NCI-H187 treated with DMSO at 0.1 percent for 48 hours (cell line): Measurements from ENCODE around the gene ARID5B.

Experiments
- DNase-seq: peaks from one replicate; lab custom pipeline; 2025; lab: John Stamatoyannopoulos, UW

The ARID5B gene

GRCh38 chr10:62053860-62054259 lies 152.4 kb downstream of the ARID5B start:
- DNase-seq = no peak

GRCh38 chr10:62054408-62054807 lies 152.9 kb downstream of the ARID5B start:
- DNase-seq = no peak

DNA sequence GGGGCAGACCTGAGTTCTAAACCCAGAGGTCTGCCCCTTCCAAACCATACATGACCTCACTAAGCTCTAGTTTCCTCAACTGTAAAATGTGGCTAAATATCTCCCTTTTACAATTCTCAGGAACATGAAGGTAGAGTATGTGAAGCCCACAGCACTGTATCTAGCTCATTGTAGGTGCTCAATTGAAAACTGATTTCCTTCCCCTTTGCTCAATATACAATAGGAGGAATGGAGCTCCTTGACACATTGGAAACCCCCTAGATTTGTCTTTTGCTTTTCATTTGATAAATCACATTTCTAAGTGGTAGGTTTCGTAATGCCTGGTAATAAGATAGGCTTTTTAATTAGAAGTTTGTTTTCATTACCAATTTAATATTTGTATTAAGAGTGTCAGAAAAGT lies 153.3 kb downstream of the ARID5B start:
- DNase-seq = no peak

- no peak for DNase-seq
Measured at GRCh38 chr10:62056219-62056618, 154.7 kb downstream of the ARID5B start.

DNA sequence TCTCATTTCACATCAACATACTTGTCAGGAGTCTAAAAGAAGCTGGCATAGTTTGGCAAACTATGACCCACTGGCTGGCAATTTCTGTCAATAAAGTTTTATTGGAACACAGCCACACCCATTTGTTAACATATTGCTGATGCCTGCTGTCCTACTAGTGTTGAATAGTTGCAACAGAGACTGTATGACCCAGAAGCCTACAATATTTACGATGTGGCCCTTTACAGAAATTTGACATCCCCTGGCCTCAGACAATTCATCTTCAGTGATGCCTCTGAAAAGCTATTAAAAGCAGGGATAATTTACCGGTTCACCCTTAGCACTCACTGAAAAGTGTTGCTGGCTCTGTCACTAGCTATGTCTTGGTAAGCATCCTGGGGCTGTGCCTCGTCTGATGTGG lies 155.2 kb downstream of the ARID5B start:
- DNase-seq = no peak

GRCh38 chr10:62057359-62057758 lies 155.9 kb downstream of the ARID5B start:
- no peak for DNase-seq

- no peak for DNase-seq
Measured at GRCh38 chr10:62057850-62058249, 156.4 kb downstream of the ARID5B start.

GRCh38 chr10:62058476-62058875 lies 157.0 kb downstream of the ARID5B start:
- DNase-seq = no peak

DNA sequence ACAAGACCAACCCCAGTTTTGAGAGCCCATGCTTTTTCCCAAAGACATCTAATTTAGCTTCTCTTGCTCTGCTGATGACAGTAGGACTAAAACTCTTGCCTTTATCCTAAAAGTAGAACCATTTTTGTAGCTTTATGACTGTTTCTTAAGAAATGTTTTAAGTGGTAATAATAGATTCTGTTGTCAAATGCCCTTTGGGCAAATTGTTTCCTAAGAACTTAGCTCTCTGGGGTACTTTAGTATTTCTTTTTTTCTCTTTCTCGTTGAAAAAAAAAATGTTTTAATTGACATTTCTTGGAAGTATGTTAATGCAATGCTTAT lies 157.4 kb downstream of the ARID5B start:
- no peak for DNase-seq

- DNase-seq = no peak
Measured at GRCh38 chr10:62059217-62059920, 157.9 kb downstream of the ARID5B start.

DNA sequence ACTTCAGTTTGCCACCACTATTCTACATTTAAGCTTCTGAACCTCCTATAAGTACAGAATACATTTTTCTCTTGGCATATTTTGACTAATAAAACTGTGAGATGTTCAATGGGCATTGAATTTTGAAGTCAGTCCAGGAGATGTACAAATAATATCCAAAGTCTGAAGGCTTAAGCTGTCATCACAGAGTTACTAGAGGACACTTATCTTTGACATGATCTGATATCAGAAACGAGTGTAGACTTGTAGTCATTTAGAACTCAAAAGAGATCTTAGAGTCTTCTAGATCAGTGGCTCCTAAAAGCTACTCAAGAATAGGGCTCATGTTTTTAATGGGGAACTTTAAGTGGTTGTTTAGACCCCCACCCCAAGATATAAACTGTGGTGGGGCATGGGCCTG lies 160.5 kb downstream of the ARID5B start:
- no peak for DNase-seq

GRCh38 chr10:62062752-62063512 lies 161.4 kb downstream of the ARID5B start:
- no peak for DNase-seq

- no peak for DNase-seq
Measured at GRCh38 chr10:62063795-62064472, 162.4 kb downstream of the ARID5B start.

- DNase-seq = no peak
Measured at GRCh38 chr10:62067560-62067959, 166.1 kb downstream of the ARID5B start.

GRCh38 chr10:62068464-62068863 lies 167.0 kb downstream of the ARID5B start:
- no peak for DNase-seq

DNA sequence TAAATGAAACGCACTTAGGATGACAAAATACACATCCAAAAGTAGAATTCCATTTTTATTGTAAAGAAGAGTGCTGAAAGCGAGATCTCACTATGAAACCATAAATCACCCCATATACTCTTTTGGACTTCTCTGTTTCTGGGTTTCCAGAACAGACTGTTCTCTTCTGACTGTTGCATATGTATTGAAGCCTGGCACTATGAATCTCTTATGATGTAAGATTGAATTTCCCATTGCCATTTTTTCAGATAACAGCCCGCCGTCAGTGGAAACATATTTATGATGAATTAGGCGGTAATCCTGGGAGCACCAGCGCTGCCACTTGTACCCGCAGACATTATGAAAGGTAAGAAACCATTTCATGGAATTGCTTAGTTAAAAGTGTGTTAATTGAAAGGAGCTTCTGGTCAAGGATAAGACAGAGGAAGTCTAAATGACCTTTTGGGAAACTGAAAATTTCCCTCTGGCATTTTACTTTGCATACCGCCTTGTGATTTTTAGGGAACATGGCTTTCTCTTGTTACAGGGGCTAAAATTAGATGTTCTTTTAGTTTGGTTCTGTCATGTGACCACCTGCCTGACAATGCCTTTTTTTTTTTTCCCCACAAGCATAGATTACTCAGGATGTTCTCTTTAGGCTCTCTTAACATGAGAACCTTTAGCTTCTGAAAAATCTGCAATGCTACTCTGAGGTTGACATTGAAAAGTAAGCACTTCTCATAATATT lies 168.1 kb downstream of the ARID5B start:
- DNase-seq = no peak

- no peak for DNase-seq
Measured at GRCh38 chr10:62071846-62072281, 170.4 kb downstream of the ARID5B start.

GRCh38 chr10:62072901-62073300 lies 171.4 kb downstream of the ARID5B start:
- DNase-seq = no peak

- DNase-seq = no peak
Measured at GRCh38 chr10:62073429-62073828, 171.9 kb downstream of the ARID5B start.

- DNase-seq = no peak
Measured at GRCh38 chr10:62075414-62075813, 173.9 kb downstream of the ARID5B start.

DNA sequence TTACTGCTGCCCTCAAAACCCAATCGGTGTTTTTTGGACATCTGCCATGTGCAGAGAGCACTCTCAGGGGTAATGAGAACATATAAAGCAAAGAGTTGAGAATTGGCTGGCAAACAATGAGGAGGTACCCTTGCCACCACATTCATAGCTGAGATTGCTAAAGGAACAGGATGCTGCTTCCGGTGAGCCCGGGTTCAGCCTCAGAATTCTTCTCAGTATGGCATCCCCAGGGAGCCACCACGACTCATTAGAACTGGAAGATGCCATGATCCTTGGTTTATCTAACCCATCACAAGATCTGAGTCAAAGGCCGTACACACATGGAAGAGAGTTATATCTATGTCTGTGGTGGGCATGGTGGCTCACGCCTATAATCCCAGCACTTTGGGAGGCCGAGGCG lies 174.4 kb downstream of the ARID5B start:
- no peak for DNase-seq

DNA sequence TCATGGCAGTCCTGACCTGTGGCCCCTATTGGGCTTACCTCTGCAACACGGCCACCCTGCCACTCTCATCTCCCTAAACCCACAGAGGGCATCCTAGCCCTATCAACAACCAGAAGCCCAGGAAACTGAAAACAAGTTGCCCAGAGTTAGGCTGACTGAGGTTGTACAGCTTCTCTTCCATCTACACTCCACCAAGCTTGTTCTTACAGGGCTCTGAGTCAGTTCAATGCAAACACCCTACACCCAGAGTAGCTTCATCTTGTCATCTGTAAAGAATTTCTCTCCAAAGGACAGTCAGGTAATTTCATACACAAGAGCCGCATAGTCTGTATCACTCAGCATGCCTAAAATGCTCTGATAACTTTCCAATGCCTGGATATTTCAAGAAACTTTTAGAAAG lies 175.4 kb downstream of the ARID5B start:
- DNase-seq = no peak
